Kidney glomerular epithelial cell (primary cell): Measurements from ENCODE around the gene SYDE1.
A peak's percentile ranks its signal among the peaks of the same experiment; 100 is the strongest.

ENCODE experiments used
- DNase-seq: peaks from one replicate; lab custom pipeline; 2025; lab: John Stamatoyannopoulos, UW

Gene SYDE1

DNA sequence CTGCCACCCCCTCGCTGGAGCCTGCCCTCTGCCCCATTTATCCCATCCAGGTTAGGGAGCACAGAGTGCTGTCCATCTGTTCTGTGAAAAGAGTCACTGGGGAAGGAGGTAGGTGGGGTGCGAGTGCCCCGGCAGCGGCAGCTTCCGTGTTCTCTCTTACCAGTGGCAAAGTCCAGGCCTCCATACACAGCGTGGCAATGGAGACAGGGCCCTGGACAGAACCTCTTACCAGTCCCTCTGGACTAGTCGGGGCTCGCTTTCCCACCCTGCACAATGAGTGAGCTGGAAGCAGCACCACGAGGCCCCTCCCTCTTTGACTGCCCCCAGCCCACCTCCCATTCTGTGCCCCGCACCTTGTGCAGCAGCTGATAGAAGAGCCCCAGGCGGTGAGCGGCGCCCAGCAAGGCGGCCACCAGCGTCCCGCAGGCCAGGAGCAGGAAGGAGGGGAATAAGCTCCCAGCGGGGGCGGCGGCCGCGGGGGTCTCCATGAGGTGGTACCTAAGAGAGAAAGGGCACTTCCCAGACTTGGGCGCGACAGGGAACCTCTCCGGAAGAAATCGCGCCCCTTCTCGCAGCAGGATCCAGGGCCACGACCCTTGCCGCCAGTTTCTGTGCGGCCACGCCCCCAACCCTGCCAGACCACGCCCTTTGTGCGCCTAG lies 17.5 kb downstream of the SYDE1 start:
- DNase-seq: no peak

DNA sequence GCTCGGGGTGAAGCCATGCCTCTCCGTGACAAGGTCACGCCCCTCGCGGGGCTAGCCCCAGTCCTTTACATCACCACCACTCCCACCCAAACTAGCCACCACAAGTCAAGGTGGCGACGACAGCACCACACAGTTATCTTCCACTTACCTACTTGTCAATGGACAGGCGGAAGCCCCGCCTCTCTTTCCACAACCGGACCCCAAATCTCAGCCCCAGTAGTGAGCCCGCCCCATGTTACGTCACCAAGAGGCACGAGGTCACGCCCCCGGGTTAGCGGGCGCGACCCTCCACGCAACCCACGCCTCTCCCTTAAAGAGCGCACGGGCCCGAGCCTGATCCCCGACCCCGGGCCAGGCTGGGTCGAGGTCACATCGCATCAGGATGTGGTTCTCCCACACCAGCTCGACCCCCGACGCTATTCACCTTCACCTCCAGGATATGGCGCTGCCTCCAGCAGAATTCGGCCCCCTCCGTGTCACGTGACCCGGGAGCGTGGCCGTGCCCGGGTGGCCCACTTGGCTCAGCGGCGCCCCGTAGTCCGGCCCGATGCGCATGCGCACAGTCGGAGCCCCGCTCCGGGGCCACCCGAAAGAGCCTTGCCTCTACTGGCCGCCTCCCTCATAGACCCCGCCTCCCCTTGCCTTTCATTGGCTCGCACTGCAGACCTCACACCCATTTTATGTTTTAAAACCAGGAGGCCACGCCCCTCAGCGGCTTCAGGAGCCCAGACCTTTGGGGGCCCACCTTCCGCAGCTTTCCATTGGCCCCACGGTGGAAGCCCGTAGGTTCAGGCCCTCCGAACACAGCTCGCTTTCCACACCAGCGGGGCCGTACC lies 18.2 kb downstream of the SYDE1 start:
- peak; percentile 98 for DNase-seq

DNA sequence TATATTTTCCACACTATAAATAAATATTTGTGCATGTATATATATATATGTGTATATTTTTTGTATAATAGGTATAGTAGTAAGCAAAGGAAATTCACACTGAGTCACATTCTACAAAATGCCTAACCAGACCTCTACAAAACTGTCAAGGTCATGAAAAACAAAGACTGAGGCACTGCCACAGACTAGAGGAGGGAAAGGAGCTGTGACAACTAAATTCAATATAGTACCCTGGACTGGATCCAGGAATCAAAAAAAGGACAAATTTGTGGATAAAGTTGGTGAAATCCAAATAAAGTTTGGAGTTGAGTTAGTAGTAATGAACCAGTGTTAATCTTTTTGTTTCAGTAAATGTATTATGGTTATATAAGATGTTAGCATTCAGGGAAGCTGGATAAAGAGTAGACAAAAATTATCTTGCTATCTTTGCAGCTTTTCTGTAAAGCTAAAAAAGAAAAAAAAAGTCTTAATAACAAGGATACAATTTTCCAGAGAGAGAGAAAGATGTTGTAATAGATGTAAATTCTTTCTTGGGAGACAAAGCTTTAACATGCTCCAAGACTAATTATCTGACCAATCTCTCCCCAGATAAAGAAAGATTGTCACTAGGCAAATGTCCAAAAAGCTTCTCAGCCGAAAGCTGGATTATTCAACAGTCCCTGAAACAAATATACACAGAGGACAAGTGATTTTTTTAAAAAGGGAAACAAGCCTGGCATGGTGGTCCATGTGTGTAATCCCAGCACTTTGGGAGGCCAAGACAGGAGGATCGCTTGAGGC lies 19.1 kb downstream of the SYDE1 start:
- no peak for DNase-seq

DNA sequence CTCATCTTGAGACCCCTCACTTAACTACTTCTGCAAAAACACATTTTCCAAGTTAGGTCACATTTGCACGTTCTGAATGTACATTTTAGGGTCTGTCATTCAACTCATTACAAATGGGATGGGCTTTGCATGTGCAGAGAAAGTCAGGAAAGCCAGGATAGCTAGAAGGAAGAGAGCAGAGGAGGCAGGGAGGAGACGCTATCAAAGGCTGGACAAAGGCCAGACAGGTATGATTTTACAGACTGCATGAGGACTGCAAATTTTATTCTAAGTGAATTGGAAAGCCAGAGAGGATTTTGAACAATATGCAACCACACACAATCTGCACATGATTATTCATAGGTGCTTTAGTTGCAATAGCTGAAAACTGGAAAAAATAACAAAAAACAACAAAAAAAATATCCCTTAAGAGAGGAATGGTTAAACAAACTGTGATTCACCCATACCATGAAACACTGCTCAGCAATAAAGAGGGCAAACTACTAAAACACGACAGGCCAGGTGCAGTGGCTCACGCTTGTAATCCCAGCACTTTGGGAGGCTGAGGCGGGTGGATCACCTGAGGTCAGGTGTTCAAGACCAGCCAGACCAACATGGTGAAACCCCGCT lies 21.1 kb downstream of the SYDE1 start:
- no peak for DNase-seq

DNA sequence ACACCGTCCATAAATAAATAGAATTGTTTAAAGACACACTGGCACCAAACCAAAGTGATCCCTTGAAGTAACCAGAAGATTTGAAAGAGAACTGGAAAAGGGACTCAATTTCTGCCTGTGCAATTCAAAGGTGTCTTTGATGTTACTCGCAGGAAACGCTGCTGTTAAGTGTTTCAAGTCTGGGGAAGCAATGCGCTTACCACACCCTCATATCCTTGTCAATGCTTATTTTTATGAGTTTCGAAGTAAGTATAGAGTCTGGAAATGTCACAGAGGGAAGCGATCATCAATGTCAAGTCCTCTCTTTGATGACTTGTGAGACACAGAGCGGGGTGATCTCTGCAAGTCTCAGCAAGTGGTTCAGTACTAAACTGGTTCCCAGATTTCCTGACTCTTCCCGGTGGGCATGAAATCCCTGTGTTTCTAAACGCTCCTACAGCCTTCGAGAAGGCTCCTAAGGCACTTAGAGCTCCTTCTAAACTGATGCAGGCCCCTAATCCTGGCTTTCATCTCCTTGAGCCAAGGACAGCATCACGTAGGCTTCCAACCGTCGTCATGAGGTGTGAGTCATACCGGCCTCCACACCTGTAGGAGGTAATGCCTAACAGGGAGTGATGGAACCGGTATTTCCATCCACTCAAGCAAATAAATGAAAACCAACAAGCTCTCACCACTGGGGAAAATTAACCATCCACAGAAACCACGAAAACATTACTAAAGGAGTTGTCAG lies 22.8 kb downstream of the SYDE1 start:
- DNase-seq: no peak

DNA sequence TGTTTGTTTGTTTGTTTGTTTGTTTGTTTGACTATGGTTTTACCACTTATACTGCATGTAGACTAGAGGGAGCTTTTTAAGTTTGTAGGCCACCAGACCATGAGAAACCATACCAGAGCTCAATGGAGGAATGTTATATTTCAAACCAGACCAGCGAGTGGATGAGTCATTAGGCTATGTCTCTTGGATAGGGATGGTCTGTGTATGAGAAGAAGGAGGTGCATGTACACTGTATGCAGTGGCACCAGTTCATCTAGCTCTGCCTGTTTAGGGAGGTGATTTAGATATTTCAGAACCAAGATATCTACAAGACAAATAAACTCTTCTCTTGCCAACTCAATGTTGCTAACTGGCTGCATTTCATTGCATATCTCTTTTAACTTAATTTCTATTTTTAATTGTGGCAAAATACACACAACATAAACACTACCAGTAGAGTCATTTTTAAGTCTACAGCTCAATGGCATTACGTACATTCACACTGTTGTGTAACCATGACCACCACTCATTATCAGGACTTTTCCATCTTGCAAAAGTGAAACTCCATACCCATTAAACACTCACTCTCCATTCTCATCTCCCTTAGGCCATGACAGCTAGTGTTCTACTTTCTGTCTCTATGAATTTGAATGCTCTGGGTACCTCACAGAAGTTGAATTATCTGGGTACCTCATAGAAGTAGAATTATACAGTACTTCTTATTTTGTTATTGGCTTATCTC lies 29.2 kb downstream of the SYDE1 start:
- no peak for DNase-seq

DNA sequence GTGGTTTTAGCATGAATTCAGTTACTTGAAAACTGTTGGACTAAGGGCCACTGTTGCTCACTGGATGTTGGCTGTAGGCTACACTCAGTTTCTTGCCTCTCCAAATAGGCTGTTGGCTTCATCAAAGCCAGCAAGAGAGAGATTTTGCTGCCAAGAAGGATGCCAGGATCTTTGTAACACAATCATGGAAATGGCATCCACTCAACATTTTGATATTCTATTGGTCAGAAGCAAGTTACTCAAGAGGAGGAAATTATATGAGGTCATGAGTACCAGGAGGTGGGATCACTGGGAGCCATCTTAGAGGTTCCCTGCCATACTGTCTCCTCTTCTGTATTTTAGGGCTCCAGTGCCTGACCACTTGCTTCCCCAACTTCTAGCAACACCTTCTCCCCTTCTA lies 30.6 kb downstream of the SYDE1 start:
- DNase-seq: no peak

DNA sequence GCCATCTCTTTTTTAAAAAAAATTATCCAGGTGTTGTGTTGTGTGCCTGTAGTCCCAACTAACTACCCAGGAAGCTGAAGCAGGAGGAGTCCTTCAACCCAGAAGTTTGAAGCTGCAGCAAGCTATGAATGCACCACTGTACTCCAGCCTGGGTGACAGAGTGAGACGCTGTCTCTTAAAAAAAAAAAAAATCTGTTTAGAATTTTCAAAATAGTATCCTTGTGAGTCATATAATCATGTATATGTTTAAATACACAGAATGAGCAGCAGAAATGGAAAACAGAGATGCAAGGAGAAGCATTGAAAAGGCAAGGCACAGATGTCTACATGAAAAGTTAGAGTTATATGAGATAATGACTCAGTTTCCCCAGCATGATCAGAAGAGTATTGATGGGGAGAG lies 31.2 kb downstream of the SYDE1 start:
- DNase-seq: no peak

DNA sequence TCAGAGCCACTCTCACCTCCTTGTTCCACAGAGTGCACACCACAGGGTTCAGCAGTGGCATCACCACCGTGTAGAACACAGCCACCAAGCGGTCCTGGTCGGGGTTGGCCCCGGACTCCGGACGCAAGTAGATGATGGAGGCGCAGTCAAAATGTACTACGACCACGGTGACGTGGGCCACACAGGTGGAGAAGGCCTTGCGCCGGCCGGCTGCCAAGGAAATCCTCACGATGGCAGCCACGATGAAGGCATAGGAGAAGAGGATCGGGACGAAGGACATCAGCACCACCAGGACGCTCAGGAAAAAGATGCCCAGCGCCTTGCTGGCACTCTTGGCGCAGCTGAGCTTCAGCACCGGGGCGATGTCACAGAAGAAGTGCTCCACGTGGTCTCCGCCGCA lies 33.9 kb downstream of the SYDE1 start:
- DNase-seq: no peak

DNA sequence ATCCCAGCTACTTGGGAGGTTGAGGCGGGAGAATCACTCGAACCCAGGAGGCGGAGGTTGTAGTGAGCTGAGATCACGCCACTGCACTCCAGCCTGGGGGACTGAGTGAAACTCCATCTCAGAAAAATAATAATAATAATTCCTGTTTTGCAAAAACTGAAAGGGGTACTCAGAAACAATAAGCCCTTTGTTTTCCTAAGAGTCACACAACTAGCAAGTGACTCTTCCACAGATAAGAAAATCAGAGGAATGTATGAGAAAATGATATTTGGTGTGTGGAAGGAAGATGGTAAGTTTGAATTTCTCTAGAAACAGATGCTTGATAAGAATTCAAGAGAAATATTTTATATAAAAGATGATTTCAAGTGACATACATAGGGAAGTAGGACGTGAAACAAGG lies 35.1 kb downstream of the SYDE1 start:
- no peak for DNase-seq

DNA sequence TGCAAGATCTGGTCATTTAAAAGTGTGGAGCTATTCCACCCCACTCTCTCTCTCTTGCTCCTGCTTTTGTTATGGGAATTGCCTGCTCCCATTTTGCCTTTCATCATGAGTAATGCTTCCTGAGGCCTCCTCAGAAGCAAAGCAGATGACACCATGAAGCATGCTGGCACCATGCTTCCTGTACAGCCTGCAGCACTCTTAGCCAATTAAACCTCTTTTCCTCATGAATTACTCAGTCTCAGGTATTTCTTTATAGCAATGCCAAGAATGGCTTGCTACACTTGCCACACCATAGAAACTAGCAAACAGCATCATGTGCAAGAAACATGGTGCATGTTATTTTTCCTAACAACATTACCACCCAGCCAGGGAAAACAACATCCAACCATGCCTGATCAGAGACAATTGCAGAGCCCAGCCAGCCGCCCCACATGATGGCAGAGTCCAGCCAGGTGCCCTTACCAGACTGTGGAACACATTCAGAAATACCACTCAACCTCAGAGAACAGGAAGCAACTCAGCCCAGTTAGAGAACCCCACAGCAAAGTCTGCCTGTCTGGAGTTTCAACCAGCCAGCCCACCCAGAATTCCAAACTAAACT lies 36.9 kb downstream of the SYDE1 start:
- no peak for DNase-seq

DNA sequence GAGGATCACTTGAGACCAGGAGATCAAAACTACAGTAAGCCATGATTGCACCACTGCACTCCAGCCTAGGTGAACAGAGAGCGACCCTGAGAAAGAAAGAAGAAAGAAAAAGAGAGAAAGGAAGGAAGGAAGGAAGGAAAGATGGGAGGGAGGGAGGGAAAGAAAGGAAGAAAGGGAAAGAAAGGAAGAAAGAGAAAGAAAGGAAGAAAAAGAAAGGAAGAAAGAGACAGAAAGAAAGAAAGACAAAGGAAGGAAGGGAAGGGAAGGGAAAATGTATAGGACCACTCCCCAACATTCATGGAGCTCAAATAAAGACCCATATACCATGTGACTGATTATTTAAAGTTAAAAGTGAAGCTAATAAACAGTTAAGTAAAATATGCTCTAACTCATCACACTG lies 39.9 kb downstream of the SYDE1 start:
- no peak for DNase-seq

DNA sequence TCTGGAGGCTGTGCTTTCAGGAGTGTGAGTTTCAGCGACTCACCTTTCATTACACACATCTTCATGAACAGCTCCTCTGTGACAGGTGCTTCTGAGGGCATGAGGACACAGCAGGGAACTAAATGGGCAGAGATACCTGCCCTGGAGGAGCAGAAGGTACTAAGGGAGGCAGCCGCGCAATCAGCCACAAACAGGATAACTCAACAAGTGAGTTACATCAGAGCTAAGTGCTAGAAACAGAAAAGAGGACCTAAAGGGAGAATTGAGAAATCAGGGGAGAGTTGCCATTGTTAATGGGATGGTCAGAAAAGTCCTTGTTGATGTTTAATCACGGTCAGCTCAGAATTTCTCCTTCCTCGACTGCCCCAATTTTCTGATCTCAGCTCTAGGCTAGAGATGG lies 42.5 kb downstream of the SYDE1 start:
- no peak for DNase-seq

DNA sequence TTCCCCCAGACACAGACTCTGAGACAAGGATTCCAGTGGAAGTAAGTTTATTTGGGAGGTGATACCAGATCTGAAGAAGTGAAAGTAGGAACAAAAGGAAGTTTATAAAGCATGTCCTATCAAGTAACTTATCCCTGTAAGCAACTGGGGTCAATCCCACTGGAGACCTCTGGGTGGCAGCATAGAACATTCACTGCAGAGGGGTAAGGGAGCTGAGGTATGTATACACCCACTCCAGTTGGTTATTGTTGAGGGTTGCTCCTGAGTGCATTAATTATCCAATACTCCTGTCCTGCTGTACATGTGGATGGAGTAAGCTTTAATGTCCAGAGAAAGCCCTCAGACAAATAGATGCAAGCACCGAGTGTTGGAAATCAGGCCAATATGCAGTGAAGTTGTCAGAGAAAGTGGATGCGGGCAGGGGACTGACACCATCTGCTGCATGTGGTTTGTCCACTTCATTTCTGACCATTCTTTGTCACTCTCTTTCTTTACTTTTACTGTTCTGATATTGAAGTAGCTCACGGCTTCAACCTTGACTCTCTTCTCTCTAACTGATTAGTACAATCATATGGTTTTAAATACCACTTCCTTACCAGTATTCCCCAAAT lies 46.9 kb downstream of the SYDE1 start:
- DNase-seq: peak; percentile 28

DNA sequence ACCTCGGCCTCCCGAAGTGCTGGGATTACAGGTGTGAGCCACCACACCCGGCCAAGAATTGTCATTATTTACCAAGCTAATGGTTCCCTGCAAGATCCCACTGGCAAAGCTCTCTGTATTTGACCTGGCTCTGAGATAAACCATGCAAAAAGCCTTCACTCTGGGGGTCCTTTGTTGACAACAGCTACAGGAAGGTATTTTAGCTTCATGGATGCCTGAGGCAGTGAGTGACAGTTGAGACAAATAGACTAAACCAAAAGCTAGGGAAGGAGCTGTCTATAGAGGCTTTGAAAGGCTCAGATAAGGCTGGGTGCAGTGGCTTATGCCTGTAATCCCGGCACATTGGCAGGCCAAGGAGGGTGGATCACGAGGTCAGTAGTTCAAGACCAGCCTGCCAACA lies 48.1 kb downstream of the SYDE1 start:
- DNase-seq: no peak

DNA sequence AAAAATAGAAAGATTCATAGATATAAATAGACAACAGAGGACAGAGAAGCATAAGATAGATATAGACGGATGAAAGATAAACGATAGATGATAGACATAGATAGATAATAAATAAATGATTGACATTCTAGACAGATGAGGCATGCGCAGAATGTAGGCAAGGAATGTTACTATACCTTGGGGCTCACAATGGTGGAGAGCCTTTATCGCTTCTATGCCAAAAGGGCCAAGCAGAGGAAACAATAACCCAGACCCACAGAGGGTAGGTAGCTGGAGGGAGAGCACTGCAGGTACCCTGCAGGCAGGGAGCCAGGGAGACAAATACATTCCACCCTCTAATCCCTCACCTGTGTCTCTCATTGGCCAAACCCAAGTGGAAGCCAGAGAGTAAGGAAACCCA lies 49.2 kb downstream of the SYDE1 start:
- DNase-seq: no peak

DNA sequence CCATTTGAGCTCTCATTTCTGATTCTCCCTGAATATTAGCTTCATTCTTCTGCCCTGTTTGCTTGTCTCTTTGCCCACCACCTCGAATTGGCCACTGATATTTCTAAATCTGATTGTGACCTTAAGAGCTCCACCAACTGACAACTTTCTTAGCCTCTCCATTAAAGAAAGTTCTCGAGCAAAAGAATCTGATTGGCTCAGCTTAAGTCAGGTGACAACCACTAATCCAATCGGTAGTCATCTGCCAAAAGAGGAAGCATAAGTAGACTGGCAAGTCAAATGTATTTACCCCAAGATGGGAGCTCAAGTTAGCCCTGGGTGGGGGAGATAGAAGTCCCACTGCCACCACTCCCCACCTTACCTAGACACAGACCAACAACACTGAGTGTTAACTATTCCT lies 52.0 kb downstream of the SYDE1 start:
- no peak for DNase-seq

DNA sequence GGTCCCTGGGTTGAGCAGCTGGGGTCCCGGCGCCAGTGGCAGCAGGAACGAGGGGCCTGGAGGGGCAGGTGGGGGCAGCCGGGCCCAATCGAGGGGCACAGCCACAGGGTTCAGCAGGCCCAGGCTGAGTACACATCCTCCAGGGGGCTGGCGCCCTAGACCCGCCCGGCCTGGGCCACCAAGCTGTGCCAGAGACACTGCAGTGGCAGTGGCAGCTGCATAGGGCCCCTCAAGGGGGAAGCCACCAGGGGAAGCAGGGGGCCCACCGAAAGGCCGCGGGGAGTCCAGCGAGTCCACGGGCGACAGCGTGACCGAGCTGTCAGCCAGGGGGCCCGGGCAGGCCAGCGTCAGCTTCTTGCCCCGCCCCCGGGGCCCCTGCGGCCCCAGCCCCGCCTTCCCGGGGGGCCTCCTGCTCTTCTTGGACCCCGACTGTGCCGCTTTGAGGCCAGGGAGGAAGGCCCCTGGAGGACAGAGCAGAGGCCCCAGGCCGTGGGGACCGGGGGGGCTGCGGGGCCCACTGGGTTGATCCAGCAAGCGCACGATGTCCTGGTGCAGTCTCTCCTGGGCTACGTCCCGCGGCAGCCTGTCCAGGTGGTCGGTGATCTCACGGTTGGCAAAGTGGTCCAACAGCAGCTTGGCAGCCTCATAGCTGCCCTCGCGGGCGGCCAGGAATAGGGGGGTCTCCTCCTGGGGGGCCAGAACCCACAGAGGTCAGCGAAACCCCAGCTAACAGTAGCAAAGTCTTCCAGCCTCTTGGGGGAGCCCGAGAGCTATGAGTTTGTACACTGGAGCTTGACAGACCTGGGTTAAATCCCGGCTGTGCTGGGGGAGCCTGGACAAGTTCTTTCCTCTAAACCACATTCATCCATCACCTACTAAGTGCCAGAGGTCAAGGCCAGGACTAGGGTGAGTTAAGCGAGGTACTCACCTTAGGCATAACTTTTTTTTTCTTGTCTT lies 54.1 kb downstream of the SYDE1 start:
- no peak for DNase-seq
